HG02840 (cell line): ENCODE measurements around the gene MEFV.
"Not testable (repeated sequence)": the region's sequence is repeated elsewhere in the genome, so short reads cannot be mapped to it uniquely, and the experiment has no call there.

Experiments
- ATAC-seq: cut with Tn5 transposase; IDR thresholded peaks from one replicate; pipeline ENCODE4 v1.9.1; 2021; ENCODE audit warnings: mild to moderate bottlenecking, moderate library complexity, moderate number of reproducible peaks; ENCODE audit not compliant: unreplicated experiment, low FRiP score

MEFV gene

GRCh38 chr16:3220839-3221238 lies 35.6 kb downstream of the MEFV start:
- ATAC-seq: no peak

GRCh38 chr16:3216263-3216640 lies 40.2 kb downstream of the MEFV start:
- ATAC-seq: no peak

- ATAC-seq: no peak
Measured at GRCh38 chr16:3215601-3216262, 40.7 kb downstream of the MEFV start.

GRCh38 chr16:3214904-3215600 lies 41.4 kb downstream of the MEFV start:
- ATAC-seq: no peak

- no peak for ATAC-seq
Measured at GRCh38 chr16:3212567-3212966, 43.9 kb downstream of the MEFV start.

- ATAC-seq: no peak
Measured at GRCh38 chr16:3212006-3212405, 44.4 kb downstream of the MEFV start.

- no peak for ATAC-seq
Measured at GRCh38 chr16:3207086-3207953, 49.1 kb downstream of the MEFV start.

GRCh38 chr16:3205939-3206338 lies 50.5 kb downstream of the MEFV start:
- not testable (repeated sequence) for ATAC-seq

GRCh38 chr16:3202903-3203539 lies 53.4 kb downstream of the MEFV start:
- ATAC-seq: no peak

GRCh38 chr16:3198334-3199072 lies 57.9 kb downstream of the MEFV start:
- ATAC-seq: no peak

GRCh38 chr16:3197694-3198333 lies 58.6 kb downstream of the MEFV start:
- not testable (repeated sequence) for ATAC-seq

GRCh38 chr16:3195975-3196374 lies 60.5 kb downstream of the MEFV start:
- ATAC-seq: no peak

- ATAC-seq: no peak
Measured at GRCh38 chr16:3194792-3195191, 61.6 kb downstream of the MEFV start.

- no peak for ATAC-seq
Measured at GRCh38 chr16:3193221-3194212, 62.9 kb downstream of the MEFV start.

GRCh38 chr16:3192476-3193019 lies 63.9 kb downstream of the MEFV start:
- no peak for ATAC-seq
